Measurements from ENCODE around the gene NDUFV3.

DNA sequence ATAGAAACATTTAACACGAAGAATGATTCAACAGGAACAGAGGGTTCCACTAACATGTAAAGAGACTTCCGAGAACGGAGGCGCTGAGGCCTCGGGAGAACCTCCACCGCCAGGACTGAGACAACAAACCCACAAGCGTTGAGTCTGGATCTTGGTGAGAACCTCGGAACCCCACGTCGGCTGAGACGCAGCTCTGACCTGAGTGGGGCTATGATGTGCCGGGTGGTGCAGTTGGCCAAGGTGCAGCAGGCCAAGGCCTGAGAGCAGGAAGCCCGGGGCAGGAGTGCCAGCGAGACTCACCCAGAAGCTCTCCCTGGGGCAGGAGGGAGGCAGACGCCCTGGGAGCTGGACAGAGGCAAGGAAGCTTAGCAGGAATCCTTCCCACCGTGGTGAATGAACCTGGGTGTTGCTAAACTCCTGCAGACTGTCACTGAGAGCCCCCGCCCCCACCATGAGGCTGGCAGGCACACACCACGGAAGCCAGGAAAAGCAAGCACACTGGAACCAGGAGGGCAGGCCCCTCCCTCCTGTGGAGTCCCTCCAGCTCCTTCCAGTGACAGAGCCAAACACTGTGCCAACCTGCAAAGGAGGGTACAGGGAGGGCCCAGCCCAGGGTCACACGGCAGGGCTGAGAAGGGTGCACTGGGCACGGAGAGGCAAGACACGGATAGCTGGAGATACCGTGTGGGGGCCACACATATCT lies 48.5 kb upstream of the NDUFV3 start:
- TF ChIP-seq, protein P1, sequence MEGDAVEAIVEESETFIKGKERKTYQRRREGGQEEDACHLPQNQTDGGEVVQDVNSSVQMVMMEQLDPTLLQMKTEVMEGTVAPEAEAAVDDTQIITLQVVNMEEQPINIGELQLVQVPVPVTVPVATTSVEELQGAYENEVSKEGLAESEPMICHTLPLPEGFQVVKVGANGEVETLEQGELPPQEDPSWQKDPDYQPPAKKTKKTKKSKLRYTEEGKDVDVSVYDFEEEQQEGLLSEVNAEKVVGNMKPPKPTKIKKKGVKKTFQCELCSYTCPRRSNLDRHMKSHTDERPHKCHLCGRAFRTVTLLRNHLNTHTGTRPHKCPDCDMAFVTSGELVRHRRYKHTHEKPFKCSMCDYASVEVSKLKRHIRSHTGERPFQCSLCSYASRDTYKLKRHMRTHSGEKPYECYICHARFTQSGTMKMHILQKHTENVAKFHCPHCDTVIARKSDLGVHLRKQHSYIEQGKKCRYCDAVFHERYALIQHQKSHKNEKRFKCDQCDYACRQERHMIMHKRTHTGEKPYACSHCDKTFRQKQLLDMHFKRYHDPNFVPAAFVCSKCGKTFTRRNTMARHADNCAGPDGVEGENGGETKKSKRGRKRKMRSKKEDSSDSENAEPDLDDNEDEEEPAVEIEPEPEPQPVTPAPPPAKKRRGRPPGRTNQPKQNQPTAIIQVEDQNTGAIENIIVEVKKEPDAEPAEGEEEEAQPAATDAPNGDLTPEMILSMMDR (IDR thresholded peaks at IDR 0.05), result no peak
- TF ChIP-seq EP300 (IDR thresholded peaks at IDR 0.05; ENCODE audit: low read depth), result no peak

Data from transverse colon (tissue), 3 donors.